ENCODE data around the gene TSHZ1.

The TSHZ1 gene

GRCh38 chr18:75241705-75242104, 31.1 kb downstream of the TSHZ1 start:
- H3K9me2 ChIP-seq (replicated peaks; ENCODE audit: low read depth, low read length): no peaks in the 10 kb centered on the region
- peaks cover 1% of the 10 kb centered on the region for H3K4me1 ChIP-seq (ENCODE audit: insufficient read depth, low read length, poor library complexity, severe bottlenecking)
- H3K4me3 ChIP-seq (ENCODE audit: low read length, poor library complexity, severe bottlenecking): no peak overlapping the region
- H2AFZ ChIP-seq (ENCODE audit: low read length): no peak overlapping the region
- no peaks in the 10 kb centered on the region for H3F3A ChIP-seq (ENCODE audit: low read depth)
- H3K36me3 ChIP-seq (ENCODE audit: insufficient read depth, low read length): no peaks in the 10 kb centered on the region
- no peaks in the 10 kb centered on the region for H3K9me3 ChIP-seq (ENCODE audit: insufficient read depth, low read depth, low read length)
- no peak overlapping the region for H3K9ac ChIP-seq (ENCODE audit: low read depth, low read length, poor library complexity, severe bottlenecking)
- H3K4me2 ChIP-seq (ENCODE audit: low read depth, low read length, poor library complexity, severe bottlenecking): no peak overlapping the region
- H4K20me1 ChIP-seq (ENCODE audit: insufficient read depth, low read length, poor library complexity, severe bottlenecking): no peaks in the 10 kb centered on the region
- no peaks in the 10 kb centered on the region for H3K27me3 ChIP-seq (ENCODE audit: insufficient read depth, low read length, poor library complexity, severe bottlenecking)
- TF ChIP-seq CTCF (conservative IDR thresholded peaks at IDR 0.05; ENCODE audit: low read length): no peak
- no peak for TF ChIP-seq EZH2phosphoT487 (IDR thresholded peaks at IDR 0.05; ENCODE audit: borderline replicate concordance)
- H3K79me2 ChIP-seq (ENCODE audit: insufficient read depth, low read length): peaks cover 94% of the 10 kb centered on the region

- Histone ChIP-seq H4K20me1 (ENCODE audit: insufficient read depth, low read length, poor library complexity, severe bottlenecking) (no peaks in the 10 kb centered on the region), H3K4me2 (ENCODE audit: low read depth, low read length, poor library complexity, severe bottlenecking) (no peak overlapping the region), H3K9me2 (replicated peaks; ENCODE audit: low read depth, low read length) (no peaks in the 10 kb centered on the region), H3F3A (ENCODE audit: low read depth) (0 out of 2 replicates have a peak, but pooled peaks cover 2% of the 10 kb centered on the region), H3K79me2 (ENCODE audit: insufficient read depth, low read length) (peaks cover 93% of the 10 kb centered on the region), H2AFZ (ENCODE audit: low read length) (no peak overlapping the region), H3K4me1 (ENCODE audit: insufficient read depth, low read length, poor library complexity, severe bottlenecking) (peaks cover 28% of the 10 kb centered on the region), H3K4me3 (ENCODE audit: low read length, poor library complexity, severe bottlenecking) (no peak overlapping the region), H3K9ac (ENCODE audit: low read depth, low read length, poor library complexity, severe bottlenecking) (no peak overlapping the region), H3K36me3 (ENCODE audit: insufficient read depth, low read length) (no peaks in the 10 kb centered on the region), H3K9me3 (ENCODE audit: insufficient read depth, low read depth, low read length) (no peaks in the 10 kb centered on the region), H3K27me3 (ENCODE audit: insufficient read depth, low read length, poor library complexity, severe bottlenecking) (no peaks in the 10 kb centered on the region)
- TF ChIP-seq EZH2phosphoT487 (IDR thresholded peaks at IDR 0.05; ENCODE audit: borderline replicate concordance) (no peak), CTCF (conservative IDR thresholded peaks at IDR 0.05; ENCODE audit: low read length) (peak; percentile 57)
These were observed 34.0 kb downstream of the TSHZ1 start for GRCh38 chr18:75244351-75245313.

GRCh38 chr18:75246721-75247610, 36.4 kb downstream of the TSHZ1 start:
- Histone ChIP-seq H3K9ac (ENCODE audit: low read depth, low read length, poor library complexity, severe bottlenecking) (peak overlapping the region; percentile 54), H3K36me3 (ENCODE audit: insufficient read depth, low read length) (no peaks in the 10 kb centered on the region), H3K27me3 (ENCODE audit: insufficient read depth, low read length, poor library complexity, severe bottlenecking) (no peaks in the 10 kb centered on the region), H3K79me2 (ENCODE audit: insufficient read depth, low read length) (peaks cover 92% of the 10 kb centered on the region), H3K9me2 (replicated peaks; ENCODE audit: low read depth, low read length) (no peaks in the 10 kb centered on the region), H2AFZ (ENCODE audit: low read length) (no peak overlapping the region), H3K4me1 (ENCODE audit: insufficient read depth, low read length, poor library complexity, severe bottlenecking) (peaks cover 28% of the 10 kb centered on the region), H3F3A (ENCODE audit: low read depth) (0 out of 2 replicates have a peak, but pooled peaks cover 2% of the 10 kb centered on the region), H3K4me2 (ENCODE audit: low read depth, low read length, poor library complexity, severe bottlenecking) (peak overlapping the region; percentile 77), H3K9me3 (ENCODE audit: insufficient read depth, low read depth, low read length) (no peaks in the 10 kb centered on the region), H3K4me3 (ENCODE audit: low read length, poor library complexity, severe bottlenecking) (peak overlapping the region; percentile 72), H4K20me1 (ENCODE audit: insufficient read depth, low read length, poor library complexity, severe bottlenecking) (no peaks in the 10 kb centered on the region)
- TF ChIP-seq CTCF (conservative IDR thresholded peaks at IDR 0.05; ENCODE audit: low read length): no peak
- TF ChIP-seq EZH2phosphoT487 (IDR thresholded peaks at IDR 0.05; ENCODE audit: borderline replicate concordance): no peak
